HG02970 (cell line): Measurements from ENCODE around the gene HDC.

Source experiments
- ATAC-seq: cut with Tn5 transposase; IDR thresholded peaks from one replicate; pipeline ENCODE4 v1.9.1; 2021; ENCODE audit warnings: mild to moderate bottlenecking, moderate library complexity, moderate number of reproducible peaks; ENCODE audit not compliant: unreplicated experiment, low FRiP score

The HDC gene

GRCh38 chr15:50229336-50229735, 36.2 kb downstream of the HDC start:
- ATAC-seq = no peak

- ATAC-seq = no peak
These were observed 36.7 kb downstream of the HDC start for GRCh38 chr15:50228866-50229265.

DNA sequence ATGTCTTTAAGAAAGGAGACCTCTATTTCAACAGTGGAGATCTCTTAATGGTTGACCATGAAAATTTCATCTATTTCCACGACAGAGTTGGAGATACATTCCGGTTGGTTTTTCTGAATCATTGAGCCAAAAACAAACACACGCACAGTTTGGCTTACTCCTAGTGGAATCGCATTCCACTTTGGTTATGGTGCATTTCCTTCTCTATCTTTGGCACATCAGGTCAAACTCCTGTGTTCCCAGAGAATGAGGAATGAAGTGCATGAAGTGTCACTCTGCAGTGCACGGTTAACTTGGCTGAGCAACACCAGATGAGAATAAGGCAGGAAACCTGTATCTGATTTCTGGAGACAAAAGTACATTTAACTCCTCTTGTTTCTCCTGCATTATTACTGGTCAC, 38.5 kb downstream of the HDC start:
- no peak for ATAC-seq

- ATAC-seq = no peak
These were observed 39.6 kb downstream of the HDC start for GRCh38 chr15:50225938-50226337.

DNA sequence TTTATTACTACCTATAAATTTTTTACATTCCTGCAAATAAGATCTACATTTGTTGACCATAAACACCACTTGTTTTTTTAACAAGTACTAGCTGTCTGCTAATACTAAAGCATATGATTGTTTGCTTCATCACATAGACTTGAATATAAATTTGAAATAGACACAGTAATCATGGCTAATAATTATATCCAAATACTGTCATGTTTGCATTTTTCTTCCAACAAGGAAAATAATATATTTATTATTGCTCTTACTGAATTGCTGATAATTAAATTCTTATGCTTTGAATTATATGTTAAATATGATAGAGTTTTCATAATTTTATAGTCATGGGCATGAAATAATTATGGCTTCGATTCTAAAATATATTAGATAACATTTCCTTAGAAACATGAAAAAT, 40.5 kb downstream of the HDC start:
- ATAC-seq = no peak

- ATAC-seq = no peak
These were observed 40.9 kb downstream of the HDC start for GRCh38 chr15:50224606-50225005.

DNA sequence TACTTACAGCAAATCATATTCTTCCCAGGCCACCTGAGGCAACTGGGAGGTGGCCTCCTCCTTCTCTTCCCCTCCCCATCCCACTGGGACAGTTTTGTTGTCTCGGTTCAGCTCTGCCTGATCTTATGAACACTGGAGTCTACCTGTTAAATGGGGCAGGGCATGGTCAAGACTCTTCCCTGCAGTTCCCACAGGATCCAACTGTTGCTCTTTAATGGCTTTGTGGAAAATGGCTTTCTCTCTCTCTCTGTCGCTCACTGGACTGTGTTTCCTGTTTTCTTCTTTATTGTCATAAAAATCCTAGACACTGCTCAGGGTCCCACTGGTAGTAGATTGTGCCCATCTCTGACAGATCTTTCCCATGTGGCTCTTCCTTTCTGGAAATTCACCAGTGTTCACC, 43.3 kb downstream of the HDC start:
- ATAC-seq = no peak

DNA sequence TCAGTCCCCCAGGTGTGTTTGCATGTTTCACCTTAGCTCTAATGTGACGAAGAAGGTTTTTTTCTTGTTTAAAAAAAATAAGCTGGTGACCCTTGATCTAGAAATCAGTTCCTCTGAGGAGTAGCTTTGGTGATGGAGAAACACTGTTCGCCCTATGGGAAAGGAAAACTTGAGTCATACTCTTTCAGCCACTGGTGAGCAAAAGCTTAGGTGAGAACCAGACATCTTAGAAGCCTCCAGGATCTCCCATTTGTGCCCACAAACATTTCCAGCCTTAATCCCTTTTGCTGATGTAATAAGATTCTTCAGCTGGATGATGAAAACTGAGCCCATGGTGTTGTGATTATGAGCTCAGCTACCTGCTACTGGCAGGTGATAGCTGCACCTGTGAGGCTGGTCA, 45.7 kb downstream of the HDC start:
- ATAC-seq = no peak

DNA sequence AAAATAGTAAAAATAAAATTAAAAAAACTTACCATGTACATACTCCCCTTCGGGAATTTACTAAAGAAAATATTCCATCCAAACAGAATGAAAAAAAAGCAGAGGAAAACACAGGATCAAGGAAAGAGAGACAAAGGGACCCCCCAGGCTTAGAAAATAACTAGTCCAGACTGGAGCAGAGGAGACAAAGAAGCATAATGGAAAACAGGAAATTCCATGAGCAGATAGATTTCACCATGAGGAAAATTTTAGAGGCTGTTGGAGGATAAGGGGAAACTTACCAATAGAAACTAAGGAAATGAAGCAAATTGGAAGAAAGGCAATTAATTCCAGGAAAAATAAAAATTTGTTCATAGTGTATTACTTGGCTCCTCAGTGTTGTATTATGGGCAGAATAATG, 46.8 kb downstream of the HDC start:
- ATAC-seq = no peak

DNA sequence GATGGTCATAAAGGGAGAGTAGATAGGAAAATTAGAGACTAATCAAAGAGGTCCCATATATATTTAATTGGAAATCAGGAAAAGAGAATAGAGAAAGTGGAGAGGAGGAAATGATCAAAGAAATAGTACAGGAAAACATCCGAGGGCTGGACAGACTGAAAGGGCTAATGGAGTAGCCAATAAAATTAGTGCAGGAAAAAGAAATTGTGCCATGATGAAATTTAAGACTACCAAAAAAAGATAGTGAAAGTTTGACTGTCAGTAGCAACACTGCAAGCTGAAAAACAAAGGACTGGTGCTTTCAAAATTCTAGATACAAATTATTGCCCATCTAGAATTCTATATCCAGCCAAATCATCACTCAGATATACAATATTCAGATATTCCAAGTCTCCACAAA, 47.2 kb downstream of the HDC start:
- ATAC-seq = no peak

- ATAC-seq = no peak
These were observed 54.9 kb downstream of the HDC start for GRCh38 chr15:50210462-50211157.

- ATAC-seq = no peak
These were observed 55.7 kb downstream of the HDC start for GRCh38 chr15:50209809-50210208.

GRCh38 chr15:50206020-50206419, 59.5 kb downstream of the HDC start:
- no peak for ATAC-seq

- ATAC-seq = no peak
These were observed 63.5 kb downstream of the HDC start for GRCh38 chr15:50202003-50202402.

- no peak for ATAC-seq
These were observed 72.5 kb downstream of the HDC start for GRCh38 chr15:50192926-50193620.

GRCh38 chr15:50192164-50192563, 73.4 kb downstream of the HDC start:
- no peak for ATAC-seq
